HEK293T (cell line): ENCODE measurements around the gene MBD3L2.
"Not testable (repeated sequence)": the region's sequence is repeated elsewhere in the genome, so short reads cannot be mapped to it uniquely, and the experiment has no call there.

Experiments
- CTCF ChIA-PET: fragments of 350-600 bp; formaldehyde crosslinking; extraction: SDS; loops from one replicate; lab custom pipeline; 2021; ENCODE audit warnings: antibody characterized with exemption, inconsistent platforms; lab: Yijun Ruan, JAX
- POLR2A ChIA-PET: fragments of 350-600 bp; formaldehyde crosslinking; extraction: SDS; loops from one replicate; lab custom pipeline; 2020; ENCODE audit warnings: antibody characterized with exemption, inconsistent platforms; lab: Yijun Ruan, JAX
- DNase-seq: peaks from one replicate; pipeline ENCODE4 v3.0.0; 2012; ENCODE audit warnings: mixed read lengths; ENCODE audit errors: extremely low spot score
- ARNT ChIP-seq: fragments of 450-650 bp; IDR thresholded peaks from 2 replicates; pipeline ENCODE4 v1.6.1; 2017; ENCODE audit warnings: mild to moderate bottlenecking
- BHLHE40 ChIP-seq: fragments of 450-650 bp; IDR thresholded peaks from 2 replicates; pipeline ENCODE4 v1.6.1; 2016; ENCODE audit warnings: mild to moderate bottlenecking, moderate library complexity, borderline replicate concordance
- CTBP1 ChIP-seq: fragments of 450-650 bp; IDR thresholded peaks from 2 replicates; pipeline ENCODE4 v1.6.1; 2016; ENCODE audit warnings: borderline replicate concordance
- ELF4 ChIP-seq: fragments of 450-650 bp; IDR thresholded peaks from 2 replicates; pipeline ENCODE4 v1.6.1; 2017; ENCODE audit warnings: antibody characterized with exemption
- FOXA1 ChIP-seq: fragments of 450-650 bp; IDR thresholded peaks from 2 replicates; pipeline ENCODE4 v1.6.1; 2016; ENCODE audit warnings: mild to moderate bottlenecking
- FOXK2 ChIP-seq: fragments of 450-650 bp; IDR thresholded peaks from 2 replicates; pipeline ENCODE4 v1.6.1; 2016; ENCODE audit warnings: mild to moderate bottlenecking
- FOXM1 ChIP-seq: fragments of 450-650 bp; IDR thresholded peaks from 2 replicates; pipeline ENCODE4 v1.6.1; 2017; ENCODE audit warnings: mild to moderate bottlenecking, borderline replicate concordance
- HDGF ChIP-seq: fragments of 450-650 bp; IDR thresholded peaks from 2 replicates; pipeline ENCODE4 v1.6.1; 2017; ENCODE audit warnings: antibody characterized with exemption, borderline replicate concordance
- L3MBTL2 ChIP-seq: fragments of 450-650 bp; conservative IDR thresholded peaks from 2 replicates; pipeline ENCODE4 v1.6.1; 2016; ENCODE audit warnings: mild to moderate bottlenecking
- LEF1 ChIP-seq: fragments of 450-650 bp; IDR thresholded peaks from 2 replicates; pipeline ENCODE4 v1.6.1; 2017; ENCODE audit warnings: mild to moderate bottlenecking, borderline replicate concordance
- NFRKB ChIP-seq: fragments of 450-650 bp; IDR thresholded peaks from 2 replicates; pipeline ENCODE4 v1.6.1; 2016; ENCODE audit warnings: mild to moderate bottlenecking, moderate library complexity
- PKNOX1 ChIP-seq: fragments of 450-650 bp; IDR thresholded peaks from 2 replicates; pipeline ENCODE4 v1.6.1; 2016
- SP1 ChIP-seq: fragments of 450-650 bp; IDR thresholded peaks from 2 replicates; pipeline ENCODE4 v1.6.1; 2017
- SUZ12 ChIP-seq: fragments of 450-650 bp; IDR thresholded peaks from 2 replicates; pipeline ENCODE4 v1.6.1; 2016; ENCODE audit warnings: mild to moderate bottlenecking
- TARDBP ChIP-seq: fragments of 450-650 bp; IDR thresholded peaks from 2 replicates; pipeline ENCODE4 v1.6.1; 2016
- ZNF384 ChIP-seq: fragments of 450-650 bp; IDR thresholded peaks from 2 replicates; pipeline ENCODE4 v1.6.1; 2016

Gene MBD3L2

GRCh38 chr19:7010722-7011593 is 38.2 kb upstream of the MBD3L2 start:
- TF ChIP-seq SP1 (no peak), CTBP1 (no peak), FOXK2 (no peak), FOXA1 (no peak), LEF1 (no peak), BHLHE40 (no peak), ZNF384 (no peak), ELF4 (no peak), TARDBP (no peak), HDGF (no peak), ARNT (no peak), SUZ12 (no peak), NFRKB (no peak), PKNOX1 (no peak), FOXM1 (no peak), L3MBTL2 (no peak)
- DNase-seq, result no peak
- POLR2A ChIA-PET, result no interaction called here
- CTCF ChIA-PET, result no interaction called here

GRCh38 chr19:7013678-7014077 is 35.4 kb upstream of the MBD3L2 start:
- no peak for DNase-seq
- no peak for TF ChIP-seq FOXA1
- no peak for TF ChIP-seq HDGF
- no peak for TF ChIP-seq L3MBTL2
- no peak for TF ChIP-seq ZNF384
- no peak for TF ChIP-seq ARNT
- TF ChIP-seq BHLHE40, result no peak
- no peak for TF ChIP-seq SP1
- no peak for TF ChIP-seq CTBP1
- TF ChIP-seq TARDBP, result no peak
- TF ChIP-seq LEF1, result no peak
- TF ChIP-seq ELF4, result no peak
- CTCF ChIA-PET, result no interaction called here
- POLR2A ChIA-PET, result no interaction called here

GRCh38 chr19:7018828-7019227 is 30.3 kb upstream of the MBD3L2 start:
- POLR2A ChIA-PET, result no interaction called here
- no peak for DNase-seq
- CTCF ChIA-PET, result no interaction called here
- TF ChIP-seq NFRKB, result no peak
- no peak for TF ChIP-seq BHLHE40
- no peak for TF ChIP-seq SUZ12
- TF ChIP-seq ELF4, result no peak
- no peak for TF ChIP-seq SP1
- no peak for TF ChIP-seq ARNT
- no peak for TF ChIP-seq FOXK2
- TF ChIP-seq ZNF384, result no peak
- no peak for TF ChIP-seq FOXM1
- no peak for TF ChIP-seq CTBP1
- no peak for TF ChIP-seq PKNOX1
- TF ChIP-seq LEF1, result no peak
- TF ChIP-seq FOXA1, result no peak
- no peak for TF ChIP-seq L3MBTL2
- TF ChIP-seq HDGF, result no peak

- CTCF ChIA-PET, DNase-seq, POLR2A ChIA-PET: not testable (repeated sequence)
Measured at GRCh38 chr19:7021331-7021730, 27.8 kb upstream of the MBD3L2 start, which contains the start of gene MBD3L2B. TSS of gene MBD3L2B (minus strand) at chr19:7021431. CDS start at chr19:7021397, 34 bp downstream.

- DNase-seq, POLR2A ChIA-PET, CTCF ChIA-PET: not testable (repeated sequence)
Measured at GRCh38 chr19:7028790-7029189, 20.3 kb upstream of the MBD3L2 start.

- DNase-seq, CTCF ChIA-PET: not testable (repeated sequence)
- POLR2A ChIA-PET, result interaction anchor here (0.6 kb wide), 1 partner anchor 39 kb away, joined by 3 read pairs; the partner anchor contains the start of gene ZNF557
Measured at GRCh38 chr19:7030278-7030677, 18.8 kb upstream of the MBD3L2 start, which contains the start of gene MBD3L5. TSS of gene MBD3L5 (plus strand) at chr19:7030578. CDS start at chr19:7030612, 34 bp downstream.

- DNase-seq, CTCF ChIA-PET, POLR2A ChIA-PET: not testable (repeated sequence)
Measured at GRCh38 chr19:7040079-7040478, 9.0 kb upstream of the MBD3L2 start, which contains the start of gene MBD3L4. TSS of gene MBD3L4 (minus strand) at chr19:7040179. CDS start at chr19:7040144, 35 bp downstream.

GRCh38 chr19:7041563-7041962 is 7.6 kb upstream of the MBD3L2 start:
- DNase-seq, CTCF ChIA-PET, POLR2A ChIA-PET: not testable (repeated sequence)

GRCh38 chr19:7051421-7051820 is 2.3 kb downstream of the MBD3L2 start:
- POLR2A ChIA-PET, CTCF ChIA-PET, DNase-seq: not testable (repeated sequence)

GRCh38 chr19:7052896-7053295 is 3.8 kb downstream of the MBD3L2 start:
- DNase-seq, CTCF ChIA-PET, POLR2A ChIA-PET: not testable (repeated sequence)

- DNase-seq, CTCF ChIA-PET, POLR2A ChIA-PET: not testable (repeated sequence)
Measured at GRCh38 chr19:7054635-7055368, 5.7 kb downstream of the MBD3L2 start.

GRCh38 chr19:7055679-7056078 is 6.6 kb downstream of the MBD3L2 start:
- DNase-seq, POLR2A ChIA-PET, CTCF ChIA-PET: not testable (repeated sequence)
